ENCODE measurements around the gene PPP6C. TPM values are rescaled to one million over a fixed set of nuclear protein-coding genes. Genes with fewer than 3 reads are reported as not detected.

PPP6C gene
- total and polyA plus RNA-seq, 2 donors (not counting 3 experiments of a cell fraction or from before 2014, with no cell fraction given) = 19.3 to 42.6 TPM

- DNase-seq (ENCODE audit: low read depth, low spot score) = no peak
- Histone ChIP-seq H3K79me2 (ENCODE audit: control insufficient read depth, insufficient read depth, low read length) (no peaks in the 10 kb centered on the region), H2AFZ (ENCODE audit: low read depth, low read length) (no peak overlapping the region), H3K9me1 (replicated peaks; ENCODE audit: control insufficient read depth, extremely low read depth, insufficient read depth, low read length) (no peaks in the 10 kb centered on the region), H3K27me3 (ENCODE audit: control insufficient read depth in 2 of 2, insufficient read depth in 2 of 2, low read length in 2 of 2) (no peaks in the 10 kb centered on the region), H3K9ac (replicated peaks; ENCODE audit: extremely low read depth, insufficient read depth, low read length) (no peak overlapping the region), H3K27ac (ENCODE audit: insufficient read depth, low read depth, low read length) (no peak overlapping the region), H3K4me3 (replicated peaks in 1 of 3; ENCODE audit: insufficient read depth in 1 of 3, low read depth in 1 of 3, low read length in 3 of 3) (no peak overlapping the region), H3K9me3 (replicated peaks; ENCODE audit: control insufficient read depth, insufficient read depth, low read length) (no peaks in the 10 kb centered on the region), H3K36me3 (ENCODE audit: control insufficient read depth in 2 of 2, extremely low read depth in 1 of 2, insufficient read depth in 2 of 2, low read length in 2 of 2) (no peaks in the 10 kb centered on the region), H3K4me2 (ENCODE audit: insufficient read depth, low read length) (no peak overlapping the region), H3K4me1 (ENCODE audit: control insufficient read depth, extremely low read depth, insufficient read depth, low read length) (no peaks in the 10 kb centered on the region), H4K20me1 (replicated peaks; ENCODE audit: control insufficient read depth, extremely low read depth, insufficient read depth, low read length) (no peaks in the 10 kb centered on the region)
- intact Hi-C loops (cut with micrococcal nuclease) (no loop called here), dilution Hi-C loops (cut with MboI; ENCODE audit: extremely low pct_ligation_motif_present, low sequenced_read_pairs) (no loop called here)
- TF ChIP-seq JUN (IDR thresholded peaks at IDR 0.05; ENCODE audit: borderline replicate concordance, insufficient read depth, insufficient read length, low read depth) (no peak), MYC (IDR thresholded peaks at IDR 0.05; ENCODE audit: low read depth, low read length) (no peak), MAX (IDR thresholded peaks at IDR 0.05; ENCODE audit: insufficient read depth, insufficient read length) (no peak), POLR2AphosphoS5 (IDR thresholded peaks at IDR 0.05; ENCODE audit: insufficient read depth, low read depth, low read length) (no peak), FOS (IDR thresholded peaks at IDR 0.05; ENCODE audit: borderline replicate concordance, insufficient read depth, low read length) (no peak), GATA2 (IDR thresholded peaks at IDR 0.05; ENCODE audit: insufficient read depth, insufficient read length, low read depth, low read length) (no peak), EZH2 (IDR thresholded peaks at IDR 0.05; ENCODE audit: borderline replicate concordance, low read depth, low read length, severe bottlenecking) (no peak), CTCF (IDR thresholded peaks at IDR 0.05; ENCODE audit: extremely low read depth in 1 of 2, insufficient read depth in 1 of 2, low read depth in 1 of 2, low read length in 2 of 2) (no peak), POLR2A (IDR thresholded peaks at IDR 0.05; ENCODE audit: low read depth, low read length) (no peak)
- FAIRE-seq = no peak
- no TSS peak for BruUV-seq (replicated peaks)
- POLR2A ChIA-PET = no interaction called here
- CTCF ChIA-PET = no interaction called here
Observed at GRCh38 chr9:125103021-125103420, 86.6 kb downstream of the PPP6C start.
